SK-N-SH (cell line): ENCODE data around the gene TBX1. TPM values are rescaled to one million over a fixed set of nuclear protein-coding genes. Genes with fewer than 3 reads are reported as not detected.

ENCODE experiments used
- CTCF ChIA-PET: fragments of 300-600, 350-600 bp; formaldehyde crosslinking; extraction: SDS; loops from one replicate; lab custom pipeline; 2021; lab: Yijun Ruan, JAX
- POLR2A ChIA-PET: fragments of 350-600 bp; sonication (Branson Sonifier 250); formaldehyde crosslinking; extraction: SDS; loops from one replicate; lab custom pipeline; 2020; ENCODE audit warnings: antibody characterized with exemption, inconsistent platforms; lab: Yijun Ruan, JAX
- DNase-seq: peaks from one replicate; pipeline ENCODE4 v3.0.0; 2012
- H2AFZ ChIP-seq: fragments of 200-600 bp; sonication (generic); 2 replicates; pipeline ENCODE4 v1.8.1; 2016; ENCODE audit warnings: antibody characterized with exemption, mild to moderate bottlenecking, low read depth
- H3F3A ChIP-seq: fragments of 200-600 bp; sonication (generic); replicated peaks from 2 replicates; pipeline ENCODE3; 2016; ENCODE audit warnings: antibody characterized with exemption, mild to moderate bottlenecking; ENCODE audit not compliant: insufficient read depth
- H3K27ac ChIP-seq, 2 experiments: fragments of 200-500 bp in 1 of 2; fragments of 200-600 bp in 1 of 2; sonication (Bioruptor generic) in 1 of 2; sonication (generic), shearing (Covaris generic) in 1 of 2; 2 replicates each; pipeline versions ENCODE4 v1.5.1 to v1.6.1; 2014 to 2016; ENCODE audit warnings: low read depth in 2 of 2, inconsistent platforms in 1 of 2, low read length in 1 of 2, mild to moderate bottlenecking in 1 of 2, mixed read lengths in 1 of 2
- H3K27me3 ChIP-seq: fragments of 200-600 bp; sonication (generic), shearing (Covaris generic); 2 replicates; pipeline ENCODE4 v1.6.1; 2016; ENCODE audit warnings: mixed run types; ENCODE audit not compliant: insufficient read depth
- H3K36me3 ChIP-seq, 2 experiments: fragments of 200-500 bp in 1 of 2; fragments of 200-600 bp in 1 of 2; sonication (Bioruptor generic) in 1 of 2; sonication (generic) in 1 of 2; replicated peaks in 1 of 2; 2 replicates each; pipeline versions ENCODE3 to v1.5.1; 2014 to 2016; ENCODE audit warnings: low read length in 1 of 2, mild to moderate bottlenecking in 1 of 2; ENCODE audit not compliant: insufficient read depth in 2 of 2, control insufficient read depth in 1 of 2
- H3K4me1 ChIP-seq, 2 experiments: fragments of 200-500 bp in 1 of 2; fragments of 200-600 bp in 1 of 2; sonication (Bioruptor generic) in 1 of 2; sonication (generic), shearing (Covaris generic) in 1 of 2; 2 replicates each; pipeline versions ENCODE4 v1.5.1 to v1.6.1; 2014 to 2016; ENCODE audit warnings: low read depth in 1 of 2, low read length in 1 of 2, mixed run types in 1 of 2; ENCODE audit not compliant: insufficient read depth in 2 of 2, control insufficient read depth in 1 of 2
- H3K4me2 ChIP-seq: fragments of 200-600 bp; sonication (generic), shearing (Covaris generic); 2 replicates; pipeline ENCODE4 v1.6.1; 2017; ENCODE audit warnings: mixed run types
- H3K4me3 ChIP-seq, 2 experiments: fragments of 200-500 bp in 1 of 2; fragments of 200-600 bp in 1 of 2; sonication (Bioruptor generic) in 1 of 2; sonication (generic), shearing (Covaris generic) in 1 of 2; 2 replicates each; pipeline versions ENCODE4 v1.5.1 to v1.8.1; 2014 to 2016; ENCODE audit warnings: low read depth in 2 of 2, inconsistent platforms in 1 of 2, low read length in 1 of 2, mild to moderate bottlenecking in 1 of 2, mixed read lengths in 1 of 2, moderate library complexity in 1 of 2
- H3K79me2 ChIP-seq: fragments of 200-600 bp; sonication (generic); 2 replicates; pipeline ENCODE4 v1.8.1; 2017; ENCODE audit warnings: mild to moderate bottlenecking; ENCODE audit not compliant: insufficient read depth
- H3K9ac ChIP-seq: fragments of 200-600 bp; sonication (generic); 2 replicates; pipeline ENCODE4 v1.6.1; 2017; ENCODE audit warnings: mixed run types
- H3K9me2 ChIP-seq: fragments of 200-600 bp; sonication (generic); 2 replicates; pipeline ENCODE4 v1.6.1; 2017; ENCODE audit warnings: mixed run types
- H3K9me3 ChIP-seq: fragments of 200-600 bp; sonication (generic); 2 replicates; pipeline ENCODE4 v1.6.1; 2017; ENCODE audit warnings: mixed run types, mild to moderate bottlenecking, moderate library complexity
- H4K20me1 ChIP-seq: fragments of 200-600 bp; sonication (generic); 2 replicates; pipeline ENCODE4 v1.6.1; 2017; ENCODE audit warnings: mild to moderate bottlenecking, mixed run types; ENCODE audit not compliant: insufficient read depth
- EZH2phosphoT487 ChIP-seq: fragments of 200-600 bp; sonication (generic); IDR thresholded peaks from 2 replicates; pipeline ENCODE4 v1.6.1; 2017; ENCODE audit warnings: low read depth, mixed run types, mild to moderate bottlenecking, antibody characterized with exemption, moderate library complexity, borderline replicate concordance
- FOXM1 ChIP-seq: IDR thresholded peaks from 2 replicates; pipeline ENCODE4 v1.4.0; 2012; ENCODE audit warnings: low read depth, mild to moderate bottlenecking
- NRF1 ChIP-seq: IDR thresholded peaks from 2 replicates; pipeline ENCODE4 v1.6.1; 2012; ENCODE audit warnings: low read depth, mild to moderate bottlenecking, low read length
- RAD21 ChIP-seq: IDR thresholded peaks from 2 replicates; pipeline ENCODE4 v1.6.1; 2012; ENCODE audit warnings: mild to moderate bottlenecking, low read length
- RFX5 ChIP-seq: IDR thresholded peaks from 2 replicates; pipeline ENCODE4 v1.6.1; 2012; ENCODE audit warnings: mild to moderate bottlenecking, improper control_type of control experiment, low read length
- RXRA ChIP-seq: IDR thresholded peaks from 2 replicates; pipeline ENCODE4 v1.4.0; 2012; ENCODE audit warnings: low read depth, mild to moderate bottlenecking, borderline replicate concordance
- WGBS: methylation state at CpG from one replicate; pipeline ENCODE4 v1.1.6; 2017; ENCODE audit warnings: low lambda C conversion rate; 5-methylcytosine and 5-hydroxymethylcytosine counted together
- polyA plus RNA-seq, 3 experiments: library from polyadenylated mRNA; depleted of rRNA; stranded (reverse); fragments of >200 nt; gene quantifications; 2 replicates each; pipeline ENCODE4 v1.2.3, GENCODE V29; 2012
- TF ChIP-seq, protein P1 (sequence below): fragments of 150-350 bp; IDR thresholded peaks from 2 replicates; pipeline ENCODE4 v1.6.1; 2016; ENCODE audit warnings: mild to moderate bottlenecking, low read depth, low read length
- TF ChIP-seq, protein P2 (sequence below): fragments of 200-600 bp; sonication (generic); IDR thresholded peaks from 2 replicates; pipeline ENCODE4 v1.6.1; 2017; ENCODE audit warnings: antibody characterized with exemption, mild to moderate bottlenecking, moderate library complexity
- TF ChIP-seq, protein P3 (sequence below): fragments of 150-350 bp; IDR thresholded peaks from 2 replicates; pipeline ENCODE4 v1.6.1; 2017; ENCODE audit warnings: antibody characterized with exemption, low read length, low read depth, borderline replicate concordance

Gene TBX1
- polyA plus RNA-seq, 1 of the 3 experiments (the other 2 are of a cell fraction) = not detected

DNA sequence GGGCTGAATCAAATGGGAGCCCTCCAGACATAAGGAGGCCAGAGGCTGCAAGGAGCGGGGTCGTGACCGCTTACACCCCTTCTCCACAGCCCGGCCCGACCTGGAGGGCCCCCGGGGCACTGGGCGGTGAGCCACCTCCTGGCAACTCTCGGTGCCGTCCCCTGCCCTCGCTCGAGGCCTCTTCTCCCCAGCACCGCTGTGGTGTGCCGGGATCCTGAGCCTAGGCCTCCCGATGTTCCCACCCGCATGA lies 37.7 kb upstream of the TBX1 start:
- no peak for DNase-seq
- H3K27me3 ChIP-seq = no peaks in the 10 kb centered on the region
- no peak for TF ChIP-seq RXRA
- TF ChIP-seq, protein P1, sequence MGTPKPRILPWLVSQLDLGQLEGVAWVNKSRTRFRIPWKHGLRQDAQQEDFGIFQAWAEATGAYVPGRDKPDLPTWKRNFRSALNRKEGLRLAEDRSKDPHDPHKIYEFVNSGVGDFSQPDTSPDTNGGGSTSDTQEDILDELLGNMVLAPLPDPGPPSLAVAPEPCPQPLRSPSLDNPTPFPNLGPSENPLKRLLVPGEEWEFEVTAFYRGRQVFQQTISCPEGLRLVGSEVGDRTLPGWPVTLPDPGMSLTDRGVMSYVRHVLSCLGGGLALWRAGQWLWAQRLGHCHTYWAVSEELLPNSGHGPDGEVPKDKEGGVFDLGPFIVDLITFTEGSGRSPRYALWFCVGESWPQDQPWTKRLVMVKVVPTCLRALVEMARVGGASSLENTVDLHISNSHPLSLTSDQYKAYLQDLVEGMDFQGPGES = no peak
- TF ChIP-seq, protein P2, sequence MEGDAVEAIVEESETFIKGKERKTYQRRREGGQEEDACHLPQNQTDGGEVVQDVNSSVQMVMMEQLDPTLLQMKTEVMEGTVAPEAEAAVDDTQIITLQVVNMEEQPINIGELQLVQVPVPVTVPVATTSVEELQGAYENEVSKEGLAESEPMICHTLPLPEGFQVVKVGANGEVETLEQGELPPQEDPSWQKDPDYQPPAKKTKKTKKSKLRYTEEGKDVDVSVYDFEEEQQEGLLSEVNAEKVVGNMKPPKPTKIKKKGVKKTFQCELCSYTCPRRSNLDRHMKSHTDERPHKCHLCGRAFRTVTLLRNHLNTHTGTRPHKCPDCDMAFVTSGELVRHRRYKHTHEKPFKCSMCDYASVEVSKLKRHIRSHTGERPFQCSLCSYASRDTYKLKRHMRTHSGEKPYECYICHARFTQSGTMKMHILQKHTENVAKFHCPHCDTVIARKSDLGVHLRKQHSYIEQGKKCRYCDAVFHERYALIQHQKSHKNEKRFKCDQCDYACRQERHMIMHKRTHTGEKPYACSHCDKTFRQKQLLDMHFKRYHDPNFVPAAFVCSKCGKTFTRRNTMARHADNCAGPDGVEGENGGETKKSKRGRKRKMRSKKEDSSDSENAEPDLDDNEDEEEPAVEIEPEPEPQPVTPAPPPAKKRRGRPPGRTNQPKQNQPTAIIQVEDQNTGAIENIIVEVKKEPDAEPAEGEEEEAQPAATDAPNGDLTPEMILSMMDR = no peak
- TF ChIP-seq NRF1 = no peak
- TF ChIP-seq, all 33 proteins: peak for 0
- Histone ChIP-seq H3K27ac (no peak overlapping the region; a peak in 1 of 4 replicates), H3F3A (no peaks in the 10 kb centered on the region), H4K20me1 (no peaks in the 10 kb centered on the region), H3K4me3 (no peak overlapping the region), H3K36me3 (peaks cover 0 to 5% of the 10 kb centered on the region in 2 experiments), H3K4me2 (no peak overlapping the region), H3K9me3 (no peaks in the 10 kb centered on the region), H3K79me2 (no peaks in the 10 kb centered on the region), H2AFZ (no peak overlapping the region), H3K9me2 (no peaks in the 10 kb centered on the region), H3K4me1 (peaks cover 0 to 5% of the 10 kb centered on the region in 2 experiments; a peak in 1 of 4 replicates), H3K9ac (no peak overlapping the region)
- WGBS = 90% methylated on average over 12 of the region's 15 CpGs
- ChIA-PET POLR2A (no interaction called here), CTCF (interaction anchor here (0.7 to 4.0 kb wide), 4 partner anchors 8 to 187 kb away, joined by 3 to 42 read pairs (median 6); no protein-coding TSS in a partner anchor)

DNA sequence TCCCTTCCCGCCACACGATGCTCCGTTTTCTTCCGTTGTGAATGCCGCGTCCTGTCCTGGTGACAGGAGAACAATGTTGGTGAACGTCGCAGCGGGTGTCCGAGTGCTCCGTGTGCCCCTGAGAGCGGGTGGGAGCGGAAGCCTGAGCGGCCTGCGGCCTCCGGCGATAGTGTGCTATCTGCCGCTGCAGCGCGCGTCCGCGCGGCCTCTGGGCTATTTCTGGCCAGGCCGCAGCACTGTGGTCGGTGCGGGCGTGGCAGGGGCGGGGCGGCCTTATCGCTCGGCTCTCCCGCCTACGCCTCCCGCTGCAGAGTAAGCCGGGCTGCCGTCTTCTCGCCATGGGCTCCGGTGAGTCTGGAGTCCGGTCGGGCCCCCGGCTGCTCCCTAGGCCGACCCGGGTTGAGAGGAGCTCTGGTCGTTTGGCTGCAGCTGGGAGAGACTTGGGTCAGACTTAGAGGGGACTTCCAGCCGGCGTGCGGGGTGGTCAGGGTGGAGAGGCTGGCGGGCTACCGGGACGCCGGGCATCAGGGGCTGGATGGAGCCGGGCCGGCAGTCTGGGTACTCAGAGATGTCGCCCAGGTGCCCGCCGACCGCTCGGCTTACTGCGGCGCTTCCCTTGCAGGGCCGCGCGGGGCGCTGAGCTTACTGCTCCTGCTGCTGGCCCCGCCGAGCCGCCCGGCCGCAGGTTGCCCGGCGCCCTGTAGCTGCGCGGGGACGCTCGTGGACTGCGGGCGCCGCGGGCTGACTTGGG lies 37.2 kb upstream of the TBX1 start, which contains the start of gene GP1BB:
Gene GP1BB, plus strand, starts transcription at position 308 of the 751 bp plus-strand sequence. Its CDS starts 31 bp downstream, at position 339.
- Histone ChIP-seq H3K4me3 (no peak within 1 kb of the TSS), H3K79me2 (no peaks in the 10 kb centered on the region), H3K4me1 (peaks cover 0 to 7% of the 10 kb centered on the region in 2 experiments; a peak in 1 of 4 replicates), H4K20me1 (no peaks in the 10 kb centered on the region), H3K4me2 (no peak within 1 kb of the TSS), H3K9me3 (no peaks in the 10 kb centered on the region), H3K27ac (no peak within 1 kb of the TSS; a peak in 1 of 4 replicates), H2AFZ (no peak within 1 kb of the TSS), H3K9me2 (no peaks in the 10 kb centered on the region), H3K9ac (no peak within 1 kb of the TSS), H3K27me3 (no peaks in the 10 kb centered on the region), H3F3A (no peaks in the 10 kb centered on the region), H3K36me3 (peaks cover 0 to 5% of the 10 kb centered on the region in 2 experiments)
- DNase-seq = no peak
- POLR2A ChIA-PET = no interaction called here
- 97% methylated on average over 27 of the region's 80 CpGs for WGBS
- TF ChIP-seq, protein P1 = no peak
- TF ChIP-seq FOXM1 (no peak), RAD21 (no peak), RFX5 (no peak), EZH2phosphoT487 (no peak), NRF1 (no peak)
- TF ChIP-seq, protein P3, sequence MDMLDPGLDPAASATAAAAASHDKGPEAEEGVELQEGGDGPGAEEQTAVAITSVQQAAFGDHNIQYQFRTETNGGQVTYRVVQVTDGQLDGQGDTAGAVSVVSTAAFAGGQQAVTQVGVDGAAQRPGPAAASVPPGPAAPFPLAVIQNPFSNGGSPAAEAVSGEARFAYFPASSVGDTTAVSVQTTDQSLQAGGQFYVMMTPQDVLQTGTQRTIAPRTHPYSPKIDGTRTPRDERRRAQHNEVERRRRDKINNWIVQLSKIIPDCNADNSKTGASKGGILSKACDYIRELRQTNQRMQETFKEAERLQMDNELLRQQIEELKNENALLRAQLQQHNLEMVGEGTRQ = no peak
- CTCF ChIA-PET = interaction anchor here (0.7 to 4.0 kb wide), 3 partner anchors 7 to 187 kb away, joined by 3 to 42 read pairs (median 7); no protein-coding TSS in a partner anchor
